Mammary epithelial cell (primary cell): ENCODE results near the gene CNTNAP2.

Experiments used
- CTCF ChIP-seq, 2 donors: IDR thresholded peaks in 1 of 2; conservative IDR thresholded peaks in 1 of 2; 2 replicates each; pipeline ENCODE4 v1.5.1; 2011 to 2012; ENCODE audit warnings: inconsistent platforms in 2 of 2, low read length in 2 of 2, mild to moderate bottlenecking in 2 of 2, control low read depth in 1 of 2, low read depth in 1 of 2; ENCODE audit not compliant: insufficient read depth in 1 of 2; ENCODE audit errors: extremely low read depth in 1 of 2
- EZH2 ChIP-seq: IDR thresholded peaks from 2 replicates; pipeline ENCODE4 v1.6.1; 2012; ENCODE audit warnings: low read length, inconsistent platforms, borderline replicate concordance

- no peak for TF ChIP-seq EZH2
- TF ChIP-seq CTCF (conservative IDR thresholded peaks at IDR 0.05 in 1 of 2, IDR thresholded peaks at IDR 0.05 in 1 of 2; ENCODE audit: extremely low read depth in 1 of 2, insufficient read depth in 1 of 2, low read depth in 1 of 2, low read length in 2 of 2): no peak
These were observed 1453.8 kb downstream of the CNTNAP2 start for GRCh38 chr7:147570390-147570789.
